Stomach smooth muscle (tissue), 2 donors: ENCODE results near the gene PROZ.
A peak's percentile ranks its signal among the peaks of the same experiment; 100 is the strongest.

Source experiments
- H3K27ac ChIP-seq: one replicate; pipeline ENCODE4 v1.7.0; 2013; ENCODE audit warnings: mild to moderate bottlenecking, low read length, inconsistent platforms
- H3K27me3 ChIP-seq, 2 donors: one replicate each; pipeline ENCODE4 v1.7.0; 2013; ENCODE audit warnings: low read length in 2 of 2; ENCODE audit not compliant: insufficient read depth in 2 of 2, control insufficient read depth in 1 of 2
- H3K36me3 ChIP-seq, 2 donors: one replicate each; pipeline ENCODE4 v1.7.0; 2013; ENCODE audit warnings: low read length in 2 of 2; ENCODE audit not compliant: control insufficient read depth in 2 of 2, insufficient read depth in 2 of 2
- H3K4me1 ChIP-seq: one replicate; pipeline ENCODE4 v1.7.0; 2013; ENCODE audit warnings: low read length; ENCODE audit not compliant: control insufficient read depth, insufficient read depth
- H3K4me3 ChIP-seq, 2 donors: one replicate each; pipeline ENCODE4 v1.7.0; 2013; ENCODE audit warnings: low read length in 2 of 2
- H3K9ac ChIP-seq, 2 donors: one replicate each; pipeline ENCODE4 v1.7.0; 2013; ENCODE audit warnings: low read length in 2 of 2, mild to moderate bottlenecking in 1 of 2
- H3K9me3 ChIP-seq, 2 donors: one replicate each; pipeline ENCODE4 v1.7.0; 2013; ENCODE audit warnings: low read length in 2 of 2; ENCODE audit not compliant: control insufficient read depth in 2 of 2
- donor health status: healthy.
- donor health status: Pancreatic carcinoma.

PROZ gene

DNA sequence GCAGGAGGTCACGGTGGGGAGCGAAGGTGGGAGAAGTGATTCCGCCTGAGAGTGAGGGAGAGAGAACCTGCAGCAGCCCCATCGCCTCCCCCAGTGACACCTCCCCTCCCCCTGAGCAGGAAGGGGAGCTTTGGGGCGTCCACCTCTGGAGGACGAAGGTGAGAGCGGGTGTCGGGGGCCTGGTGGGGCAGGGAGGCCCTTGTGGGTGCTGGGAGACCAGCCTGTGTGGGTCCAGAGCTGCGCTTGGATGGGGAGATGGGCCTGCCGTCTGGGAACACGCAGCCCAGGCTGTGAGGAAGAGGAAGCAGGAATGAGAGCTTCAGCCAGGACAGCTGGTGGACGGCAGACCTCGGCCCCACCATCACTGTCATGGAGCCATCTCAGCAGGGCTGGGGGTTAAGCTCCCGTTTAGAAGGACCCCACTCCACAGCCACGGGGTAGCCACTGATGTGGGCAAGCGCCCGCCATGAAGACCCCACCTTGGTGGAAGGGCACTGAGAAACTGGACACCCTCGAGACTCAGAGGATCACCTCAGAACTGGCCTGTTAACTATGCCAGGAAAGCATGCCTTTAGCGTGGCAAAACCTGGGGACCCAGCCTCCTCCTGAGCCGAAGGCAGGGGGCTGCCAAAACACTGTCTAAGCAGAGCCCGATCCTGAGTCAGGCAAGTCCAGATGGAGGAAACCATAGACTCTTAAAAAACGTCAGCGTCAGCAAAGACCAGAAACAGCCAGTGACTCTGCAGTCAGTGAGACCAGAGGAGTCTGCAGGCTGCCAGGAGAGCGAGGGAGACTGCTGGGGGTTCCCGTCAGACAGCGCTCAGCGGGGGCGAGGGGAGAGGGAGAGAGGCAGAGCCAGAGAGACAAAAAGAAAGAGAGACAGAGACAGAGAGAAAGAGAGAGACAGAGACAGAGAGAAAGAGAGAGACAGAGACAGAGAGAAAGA lies 6.4 kb upstream of the PROZ start:
- H3K36me3 ChIP-seq, result no peaks in the 10 kb centered on the region
- H3K4me1 ChIP-seq, result peaks cover 17% of the 10 kb centered on the region
- H3K9me3 ChIP-seq, result no peaks in the 10 kb centered on the region
- H3K27ac ChIP-seq, result no peak overlapping the region
- peak overlapping the region in 1 of 2 donors; percentile 8 for H3K4me3 ChIP-seq
- H3K27me3 ChIP-seq, result no peaks in the 10 kb centered on the region
- peak overlapping the region in 1 of 2 donors; percentile 2 for H3K9ac ChIP-seq

GRCh38 chr13:113152691-113152983 lies 5.8 kb upstream of the PROZ start:
- Histone ChIP-seq H3K9ac (peak overlapping the region in 1 of 2 donors; percentile 21), H3K4me3 (peak overlapping the region in 1 of 2 donors; percentile 74), H3K27ac (peak overlapping the region; percentile 74), H3K4me1 (peaks cover 17% of the 10 kb centered on the region), H3K36me3 (no peaks in the 10 kb centered on the region), H3K27me3 (no peaks in the 10 kb centered on the region), H3K9me3 (no peaks in the 10 kb centered on the region)

DNA sequence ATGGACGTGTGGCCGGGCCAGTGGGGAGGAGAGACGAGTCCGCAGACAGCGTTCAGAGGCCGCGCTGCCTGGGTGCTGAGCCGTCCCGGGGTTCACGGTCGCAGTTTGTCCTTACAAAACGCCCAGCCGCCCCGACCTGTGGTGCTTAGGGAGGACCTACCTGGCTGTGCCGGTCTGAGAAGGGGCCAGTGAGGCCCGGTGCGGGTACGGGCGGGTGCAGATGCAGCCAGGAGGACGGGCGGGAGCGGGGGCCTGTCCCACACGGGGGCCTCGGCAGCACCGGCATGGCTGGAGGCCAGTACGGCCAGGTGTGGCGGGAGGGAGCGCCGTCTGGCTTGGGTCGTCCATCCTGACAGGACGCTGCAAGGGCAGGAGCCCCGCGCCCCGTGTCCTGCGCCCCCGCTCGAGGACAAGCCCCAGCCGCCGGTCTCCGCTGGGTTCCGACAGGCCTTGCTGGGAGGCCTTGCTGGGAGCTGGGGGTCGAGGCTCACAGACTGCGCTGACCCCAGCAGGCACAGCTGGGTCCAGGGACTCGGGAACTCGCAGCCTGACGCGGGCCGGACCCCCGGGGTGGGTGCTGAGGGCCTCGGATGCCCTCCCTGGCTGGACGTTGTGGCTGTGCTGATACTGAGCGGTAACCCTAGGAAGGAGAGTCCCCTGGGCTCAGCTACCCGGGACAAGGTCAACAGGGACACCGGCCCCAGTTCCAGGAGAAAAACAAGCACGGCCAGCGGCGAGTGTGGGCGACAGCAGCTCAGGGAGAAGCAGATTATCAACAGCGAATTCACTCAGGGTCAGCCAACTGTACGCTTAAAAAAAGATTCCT lies 5.3 kb upstream of the PROZ start:
- H3K4me3 ChIP-seq, result peak overlapping the region; percentile 74 to 77
- H3K9ac ChIP-seq, result peak overlapping the region; percentile 72 to 76
- H3K4me1 ChIP-seq, result peaks cover 17% of the 10 kb centered on the region
- H3K9me3 ChIP-seq, result no peaks in the 10 kb centered on the region
- H3K27ac ChIP-seq, result peak overlapping the region; percentile 74
- no peaks in the 10 kb centered on the region for H3K36me3 ChIP-seq
- H3K27me3 ChIP-seq, result peaks cover 0 to 1% of the 10 kb centered on the region in 2 donors

GRCh38 chr13:113153810-113154748 lies 4.4 kb upstream of the PROZ start:
- Histone ChIP-seq H3K4me1 (peaks cover 17% of the 10 kb centered on the region), H3K27me3 (peaks cover 0 to 4% of the 10 kb centered on the region in 2 donors), H3K9ac (peak overlapping the region; percentile 72 to 76), H3K9me3 (no peaks in the 10 kb centered on the region), H3K27ac (peak overlapping the region; percentile 74), H3K36me3 (no peaks in the 10 kb centered on the region), H3K4me3 (peak overlapping the region; percentile 74 to 77)

GRCh38 chr13:113155201-113155600 lies 3.2 kb upstream of the PROZ start:
- H3K27me3 ChIP-seq, result peaks cover 4 to 8% of the 10 kb centered on the region in 2 donors
- no peak overlapping the region for H3K9ac ChIP-seq
- H3K36me3 ChIP-seq, result no peaks in the 10 kb centered on the region
- H3K4me3 ChIP-seq, result no peak overlapping the region
- H3K9me3 ChIP-seq, result no peaks in the 10 kb centered on the region
- H3K4me1 ChIP-seq, result peaks cover 17% of the 10 kb centered on the region
- no peak overlapping the region for H3K27ac ChIP-seq

DNA sequence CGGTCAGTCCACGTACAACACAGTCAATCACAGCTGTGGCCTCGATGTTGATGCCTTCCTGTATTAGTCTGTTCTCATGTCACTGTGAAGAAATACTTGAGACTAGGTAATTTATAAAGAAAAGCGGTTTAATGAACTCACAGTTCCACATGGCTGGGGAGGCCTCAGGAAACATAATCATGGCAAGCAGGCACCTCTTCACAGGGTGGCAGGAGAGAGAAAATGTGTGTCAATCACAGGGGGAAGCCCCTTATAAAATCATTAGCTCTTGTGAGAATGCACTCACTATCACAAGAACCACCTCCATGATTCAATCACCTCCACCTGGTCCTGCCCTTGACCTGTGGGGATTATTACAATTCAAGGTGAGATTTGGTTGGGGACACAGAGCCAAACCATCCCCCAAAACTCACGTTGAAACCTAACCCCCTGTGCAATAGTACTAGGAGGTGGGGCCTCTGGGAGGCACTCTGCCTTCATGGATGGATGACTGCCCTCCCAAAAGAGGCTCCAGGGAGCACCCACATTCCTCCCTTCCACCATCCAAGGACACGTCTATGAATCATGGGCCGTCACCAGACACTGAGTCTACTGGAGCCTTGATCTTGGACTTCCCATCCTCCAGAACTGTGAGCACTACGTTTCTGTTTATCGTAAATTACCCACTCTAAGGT lies 2.3 kb upstream of the PROZ start:
- Histone ChIP-seq H3K4me1 (peaks cover 20% of the 10 kb centered on the region), H3K27me3 (peaks cover 8% of the 10 kb centered on the region in 2 donors)

DNA sequence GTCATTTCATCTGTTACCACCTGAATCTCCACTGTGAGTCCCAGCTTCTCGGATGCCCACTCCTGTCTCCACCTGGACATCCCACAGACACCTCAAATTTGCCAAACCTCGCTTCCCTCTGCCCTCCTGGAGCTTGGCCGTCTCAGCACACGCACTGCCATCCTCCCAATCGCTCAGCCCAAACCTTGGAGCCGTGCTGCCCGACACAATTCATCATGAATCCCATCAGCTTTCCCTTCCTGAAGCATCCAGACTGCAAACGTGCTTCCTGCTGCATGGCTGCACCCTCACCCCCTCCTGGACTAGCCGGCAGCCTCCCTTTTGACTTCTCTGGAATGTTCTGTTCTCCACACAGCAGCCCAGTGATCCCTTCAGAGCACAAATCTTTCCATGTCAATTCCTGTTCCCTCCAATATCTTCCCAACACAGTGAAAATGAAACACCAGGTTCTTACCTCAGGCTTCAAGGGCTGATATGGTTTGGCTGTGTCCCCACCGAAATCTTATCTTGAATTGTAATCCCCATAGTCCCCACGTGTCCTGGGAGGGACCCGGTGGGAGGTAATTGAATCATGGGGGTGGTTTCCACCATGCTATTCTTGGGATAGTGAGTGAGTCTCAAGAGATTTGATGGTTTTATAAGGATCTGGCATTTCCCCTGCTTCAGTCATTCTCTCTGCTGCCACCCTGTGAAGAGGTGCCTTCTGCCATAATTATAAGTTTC lies 1.1 kb upstream of the PROZ start:
- Histone ChIP-seq H3K4me1 (peaks cover 18% of the 10 kb centered on the region), H3K9ac (no peak overlapping the region), H3K9me3 (no peaks in the 10 kb centered on the region), H3K27me3 (peaks cover 8 to 9% of the 10 kb centered on the region in 2 donors), H3K36me3 (no peaks in the 10 kb centered on the region), H3K4me3 (no peak overlapping the region), H3K27ac (no peak overlapping the region)

More for the DNA sequence above, 2.3 kb upstream of the PROZ start:
- Histone ChIP-seq H3K27ac (no peak overlapping the region), H3K9me3 (no peaks in the 10 kb centered on the region), H3K36me3 (no peaks in the 10 kb centered on the region), H3K4me3 (no peak overlapping the region), H3K9ac (no peak overlapping the region)

- no peak overlapping the region for H3K27ac ChIP-seq
- H3K9me3 ChIP-seq, result no peaks in the 10 kb centered on the region
- H3K4me1 ChIP-seq, result peaks cover 7% of the 10 kb centered on the region
- H3K9ac ChIP-seq, result no peak overlapping the region
- H3K36me3 ChIP-seq, result no peaks in the 10 kb centered on the region
- peaks cover 9 to 19% of the 10 kb centered on the region in 2 donors for H3K27me3 ChIP-seq
- H3K4me3 ChIP-seq, result no peak overlapping the region
These were observed 498 bp downstream of the PROZ start for GRCh38 chr13:113158946-113159345.

GRCh38 chr13:113159701-113160100 lies 1.3 kb downstream of the PROZ start:
- Histone ChIP-seq H3K4me1 (peaks cover 4% of the 10 kb centered on the region), H3K36me3 (no peaks in the 10 kb centered on the region), H3K27ac (no peak overlapping the region), H3K4me3 (no peak overlapping the region), H3K9me3 (no peaks in the 10 kb centered on the region), H3K9ac (no peak overlapping the region), H3K27me3 (peaks cover 9 to 19% of the 10 kb centered on the region in 2 donors)
